MCF 10A (cell line): ENCODE results near the gene LCN2. TPM values are rescaled to one million over a fixed set of nuclear protein-coding genes. Genes with fewer than 3 reads are reported as not detected.
A peak's percentile ranks its signal among the peaks of the same experiment; 100 is the strongest.

ENCODE experiments used
- BruUV-seq: library from RNA; stranded (reverse); fragments of 400-500 nt; replicated peaks from 2 replicates; lab custom pipeline; 2021; lab: Mats Ljungman, UMichigan
- CTCF ChIA-PET: fragments of 300-600 bp; sonication (Branson Sonifier 250); formaldehyde crosslinking; extraction: SDS; loops from one replicate; lab custom pipeline; 2021; ENCODE audit warnings: antibody characterized with exemption, inconsistent platforms; lab: Yijun Ruan, JAX
- POLR2A ChIA-PET: fragments of 300-600, 350-650 bp; sonication (Branson Sonifier 250); formaldehyde crosslinking; extraction: SDS; loops from one replicate; lab custom pipeline; 2020; ENCODE audit warnings: antibody characterized with exemption, inconsistent platforms; lab: Yijun Ruan, JAX
- DNase-seq: peaks from one replicate; pipeline ENCODE4 v3.0.0-alpha.2; 2018; ENCODE audit not compliant: unreplicated experiment
- H3K27ac Mint-ChIP-seq: one replicate; pipeline ENCODE4 v1.8.0; 2022; ENCODE audit warnings: mild to moderate bottlenecking, low read depth, mixed read lengths; ENCODE audit not compliant: unreplicated experiment
- H3K27me3 Mint-ChIP-seq: one replicate; pipeline ENCODE4 v1.8.0; 2022; ENCODE audit warnings: mixed read lengths; ENCODE audit not compliant: insufficient read depth, unreplicated experiment
- H3K36me3 Mint-ChIP-seq: one replicate; pipeline ENCODE4 v1.8.0; 2022; ENCODE audit warnings: mild to moderate bottlenecking, moderate library complexity, mixed read lengths; ENCODE audit not compliant: insufficient read depth, unreplicated experiment
- H3K4me1 Mint-ChIP-seq: one replicate; pipeline ENCODE4 v1.8.0; 2022; ENCODE audit warnings: mixed read lengths; ENCODE audit not compliant: insufficient read depth, unreplicated experiment
- H3K4me3 Mint-ChIP-seq: one replicate; pipeline ENCODE4 v1.8.0; 2022; ENCODE audit warnings: mild to moderate bottlenecking, moderate library complexity, mixed read lengths; ENCODE audit not compliant: unreplicated experiment
- H3K9me3 Mint-ChIP-seq: one replicate; pipeline ENCODE4 v1.8.0; 2022; ENCODE audit warnings: mixed read lengths; ENCODE audit not compliant: unreplicated experiment
- CTCF ChIP-seq: fragments of 200-600 bp; IDR thresholded peaks from one replicate; pipeline ENCODE4 v1.8.0; 2022; ENCODE audit warnings: antibody characterized with exemption, mild to moderate bottlenecking; ENCODE audit not compliant: unreplicated experiment
- intact Hi-C: fragments of 100-400 bp; cut with micrococcal nuclease; formaldehyde crosslinking; loops from 2 replicates; pipeline ENCODE4 v1.14.1; 2022
- total RNA-seq: library from RNA; stranded (reverse); gene quantifications from 2 replicates; pipeline ENCODE4 v1.2.3, GENCODE V29; 2022

Gene LCN2
- total RNA-seq, 1 experiment from 2014 or later, result 7.7 TPM

- POLR2A ChIA-PET, result interaction anchor here (0.6 kb wide), 1 partner anchor 17 kb away, joined by 3 read pairs; no protein-coding TSS in a partner anchor
- H3K27ac Mint-ChIP-seq, result no peak overlapping the region
- CTCF ChIA-PET, result interaction anchor here (0.5 to 4.8 kb wide), 8 partner anchors 10 to 172 kb away, joined by 3 to 62 read pairs (median 18); no protein-coding TSS in a partner anchor
- no peaks in the 10 kb centered on the region for H3K27me3 Mint-ChIP-seq
- intact Hi-C loops, result no loop called here
- no peak for TF ChIP-seq CTCF
- DNase-seq, result no peak
- no TSS peak for BruUV-seq
- no peak overlapping the region for H3K4me3 Mint-ChIP-seq
- peaks cover 28% of the 10 kb centered on the region for H3K36me3 Mint-ChIP-seq
- no peaks in the 10 kb centered on the region for H3K4me1 Mint-ChIP-seq
- H3K9me3 Mint-ChIP-seq, result no peaks in the 10 kb centered on the region
These were observed 33.8 kb upstream of the LCN2 start for GRCh38 chr9:128115187-128116103.

- H3K9me3 Mint-ChIP-seq, result no peaks in the 10 kb centered on the region
- no peaks in the 10 kb centered on the region for H3K4me1 Mint-ChIP-seq
- DNase-seq, result no peak
- no TSS peak for BruUV-seq
- no peak overlapping the region for H3K27ac Mint-ChIP-seq
- intact Hi-C loops, result loop anchor here (1.0 kb wide), 1 partner anchor 173 kb away; no protein-coding TSS in a partner anchor
- H3K27me3 Mint-ChIP-seq, result no peaks in the 10 kb centered on the region
- H3K4me3 Mint-ChIP-seq, result no peak overlapping the region
- ChIA-PET POLR2A (interaction anchor here (0.6 to 1.2 kb wide), 2 partner anchors 18 kb away, joined by 3 to 9 read pairs; no protein-coding TSS in a partner anchor), CTCF (interaction anchor here (0.5 to 4.8 kb wide), 13 partner anchors 10 to 288 kb away, joined by 3 to 62 read pairs (median 13); no protein-coding TSS in a partner anchor)
- H3K36me3 Mint-ChIP-seq, result peaks cover 24% of the 10 kb centered on the region
- no peak for TF ChIP-seq CTCF
These were observed 32.9 kb upstream of the LCN2 start for GRCh38 chr9:128116104-128117083.

GRCh38 chr9:128117613-128118471 is 31.4 kb upstream of the LCN2 start:
- Mint-ChIP-seq H3K9me3 (no peaks in the 10 kb centered on the region), H3K4me1 (no peaks in the 10 kb centered on the region), H3K27me3 (no peaks in the 10 kb centered on the region), H3K36me3 (peaks cover 22% of the 10 kb centered on the region), H3K4me3 (no peak overlapping the region), H3K27ac (no peak overlapping the region)
- intact Hi-C loops, result loop anchor here (1.0 kb wide), 1 partner anchor 175 kb away; no protein-coding TSS in a partner anchor
- ChIA-PET POLR2A (interaction anchor here (0.7 to 1.4 kb wide), 4 partner anchors 9 to 29 kb away, joined by 3 to 9 read pairs (median 5); no protein-coding TSS in a partner anchor), CTCF (interaction anchor here (0.6 to 4.8 kb wide), 35 partner anchors 8 to 1177 kb away, joined by 3 to 62 read pairs (median 5); partner anchors contain the start of gene ST6GALNAC4)
- TF ChIP-seq CTCF, result peak; percentile 100
- BruUV-seq, result no TSS peak
- peak; percentile 87 for DNase-seq
